ENCODE results near the gene DNAJC17. TPM values are rescaled to one million over a fixed set of nuclear protein-coding genes. Genes with fewer than 3 reads are reported as not detected.

DNAJC17 gene
- total and polyA plus RNA-seq, 2 experiments from 2014 or later, result 36.5 to 53.9 TPM

- peaks cover 5% of the 10 kb centered on the region for H3K4me1 ChIP-seq (ENCODE audit: insufficient read depth)
- H3K79me2 ChIP-seq, result peaks cover 57% of the 10 kb centered on the region
These were observed 4.2 kb downstream of the DNAJC17 start for GRCh38 chr15:40803076-40803475.

GRCh38 chr15:40799523-40799922 lies 7.8 kb downstream of the DNAJC17 start:
- no peak for TF ChIP-seq CTCF (IDR thresholded peaks at IDR 0.05; ENCODE audit: poor library complexity)
- TF ChIP-seq EZH2 (IDR thresholded peaks at IDR 0.05; ENCODE audit: borderline replicate concordance), result no peak
- no peak for TF ChIP-seq EZH2phosphoT487 (IDR thresholded peaks at IDR 0.05; ENCODE audit: low read depth, severe bottlenecking, unreplicated experiment)
- no peak overlapping the region for H3K27ac ChIP-seq
- H3K9me3 ChIP-seq (ENCODE audit: low read depth), result no peaks in the 10 kb centered on the region
- no peak overlapping the region for H2AFZ ChIP-seq
- no peaks in the 10 kb centered on the region for H3K36me3 ChIP-seq (replicated peaks; ENCODE audit: insufficient read depth, low read depth)
- no peaks in the 10 kb centered on the region for H3K4me1 ChIP-seq (ENCODE audit: insufficient read depth)
- H3K79me2 ChIP-seq, result peaks cover 59% of the 10 kb centered on the region
- H3K27me3 ChIP-seq, result no peaks in the 10 kb centered on the region
- H3K9me2 ChIP-seq (replicated peaks; ENCODE audit: insufficient read depth), result no peaks in the 10 kb centered on the region
- whole genome bisulfite sequencing (ENCODE audit: low lambda C conversion rate, missing lambda C conversion rate), result 98% methylated on average over 3 of the region's 3 CpGs
- H4K20me1 ChIP-seq (ENCODE audit: insufficient read depth, poor library complexity, severe bottlenecking), result no peaks in the 10 kb centered on the region
- H3K4me3 ChIP-seq, result no peak overlapping the region
- H3K4me2 ChIP-seq, result no peak overlapping the region
- DNase-seq (ENCODE audit: low spot score), result no peak

More at GRCh38 chr15:40803076-40803475, 4.2 kb downstream of the DNAJC17 start:
- Histone ChIP-seq H3K27me3 (no peaks in the 10 kb centered on the region), H3K9me3 (ENCODE audit: low read depth) (no peaks in the 10 kb centered on the region), H3K4me2 (no peak overlapping the region), H3K4me3 (no peak overlapping the region), H2AFZ (no peak overlapping the region), H3K27ac (no peak overlapping the region), H4K20me1 (ENCODE audit: insufficient read depth, poor library complexity, severe bottlenecking) (no peaks in the 10 kb centered on the region), H3K9me2 (replicated peaks; ENCODE audit: insufficient read depth) (no peaks in the 10 kb centered on the region), H3K36me3 (replicated peaks; ENCODE audit: insufficient read depth, low read depth) (no peaks in the 10 kb centered on the region)
- TF ChIP-seq EZH2phosphoT487 (IDR thresholded peaks at IDR 0.05; ENCODE audit: low read depth, severe bottlenecking, unreplicated experiment) (no peak), CTCF (IDR thresholded peaks at IDR 0.05; ENCODE audit: poor library complexity) (no peak), EZH2 (IDR thresholded peaks at IDR 0.05; ENCODE audit: borderline replicate concordance) (no peak)
- no peak for DNase-seq (ENCODE audit: low spot score)
- WGBS (ENCODE audit: low lambda C conversion rate, missing lambda C conversion rate), result 94% methylated on average over 2 of the region's 2 CpGs

GRCh38 chr15:40796512-40796911 lies 10.8 kb downstream of the DNAJC17 start:
- peaks cover 57% of the 10 kb centered on the region for H3K79me2 ChIP-seq
- H3K9me3 ChIP-seq (ENCODE audit: low read depth), result no peaks in the 10 kb centered on the region
- WGBS (ENCODE audit: low lambda C conversion rate, missing lambda C conversion rate), result 100% methylated on average over 5 of the region's 5 CpGs
- no peaks in the 10 kb centered on the region for H3K36me3 ChIP-seq (replicated peaks; ENCODE audit: insufficient read depth, low read depth)
- H3K4me2 ChIP-seq, result no peak overlapping the region
- no peak overlapping the region for H3K4me3 ChIP-seq
- no peaks in the 10 kb centered on the region for H3K27me3 ChIP-seq
- no peak overlapping the region for H2AFZ ChIP-seq
- no peak for DNase-seq (ENCODE audit: low spot score)
- TF ChIP-seq EZH2 (IDR thresholded peaks at IDR 0.05; ENCODE audit: borderline replicate concordance) (no peak), EZH2phosphoT487 (IDR thresholded peaks at IDR 0.05; ENCODE audit: low read depth, severe bottlenecking, unreplicated experiment) (no peak), CTCF (IDR thresholded peaks at IDR 0.05; ENCODE audit: poor library complexity) (no peak)
- H3K9me2 ChIP-seq (replicated peaks; ENCODE audit: insufficient read depth), result no peaks in the 10 kb centered on the region
- H4K20me1 ChIP-seq (ENCODE audit: insufficient read depth, poor library complexity, severe bottlenecking), result no peaks in the 10 kb centered on the region
- H3K27ac ChIP-seq, result no peak overlapping the region
- H3K4me1 ChIP-seq (ENCODE audit: insufficient read depth), result peaks cover 6% of the 10 kb centered on the region

GRCh38 chr15:40796041-40796440 lies 11.2 kb downstream of the DNAJC17 start:
- Histone ChIP-seq H3K36me3 (replicated peaks; ENCODE audit: insufficient read depth, low read depth) (no peaks in the 10 kb centered on the region), H3K79me2 (peaks cover 58% of the 10 kb centered on the region), H2AFZ (no peak overlapping the region), H3K4me1 (ENCODE audit: insufficient read depth) (peaks cover 6% of the 10 kb centered on the region), H4K20me1 (ENCODE audit: insufficient read depth, poor library complexity, severe bottlenecking) (no peaks in the 10 kb centered on the region), H3K27me3 (no peaks in the 10 kb centered on the region), H3K27ac (no peak overlapping the region), H3K9me2 (replicated peaks; ENCODE audit: insufficient read depth) (no peaks in the 10 kb centered on the region), H3K9me3 (ENCODE audit: low read depth) (no peaks in the 10 kb centered on the region), H3K4me2 (no peak overlapping the region), H3K4me3 (no peak overlapping the region)
- 81% methylated on average over 2 of the region's 2 CpGs for WGBS (ENCODE audit: low lambda C conversion rate, missing lambda C conversion rate)
- DNase-seq (ENCODE audit: low spot score), result no peak
- TF ChIP-seq EZH2phosphoT487 (IDR thresholded peaks at IDR 0.05; ENCODE audit: low read depth, severe bottlenecking, unreplicated experiment) (no peak), EZH2 (IDR thresholded peaks at IDR 0.05; ENCODE audit: borderline replicate concordance) (no peak), CTCF (IDR thresholded peaks at IDR 0.05; ENCODE audit: poor library complexity) (no peak)

Measured in hepatocyte (in vitro differentiated cells).